DMS53 treated with DMSO at 0.1 percent for 48 hours (cell line): ENCODE measurements around the gene SLC17A6.
A peak's percentile ranks its signal among the peaks of the same experiment; 100 is the strongest.

Experiments
- DNase-seq: peaks from one replicate; lab custom pipeline; 2025; ENCODE audit not compliant: unreplicated experiment; lab: John Stamatoyannopoulos, UW

SLC17A6 gene

GRCh38 chr11:22337596-22338485 lies at the start of gene SLC17A6:
TSS of gene SLC17A6 (plus strand) at chr11:22338381. CDS start at chr11:22338534, 153 bp downstream.
- no peak for DNase-seq

GRCh38 chr11:22302368-22302767 lies 35.8 kb upstream of the SLC17A6 start:
- DNase-seq: no peak

- DNase-seq: peak; percentile 51
Measured at GRCh38 chr11:22304337-22304961, 33.7 kb upstream of the SLC17A6 start.

- DNase-seq: no peak
Measured at GRCh38 chr11:22317656-22318055, 20.5 kb upstream of the SLC17A6 start.

GRCh38 chr11:22331771-22332170 lies 6.4 kb upstream of the SLC17A6 start:
- no peak for DNase-seq

- no peak for DNase-seq
Measured at GRCh38 chr11:22336587-22336986, 1.6 kb upstream of the SLC17A6 start.

GRCh38 chr11:22339611-22340010 lies 1.4 kb downstream of the SLC17A6 start:
- DNase-seq: no peak

GRCh38 chr11:22340235-22340634 lies 2.1 kb downstream of the SLC17A6 start:
- DNase-seq: no peak

GRCh38 chr11:22340701-22341587 lies 2.8 kb downstream of the SLC17A6 start:
- DNase-seq: no peak

GRCh38 chr11:22341588-22341931 lies 3.4 kb downstream of the SLC17A6 start:
- DNase-seq: no peak

GRCh38 chr11:22342211-22343031 lies 4.2 kb downstream of the SLC17A6 start:
- DNase-seq: no peak

GRCh38 chr11:22343032-22343324 lies 4.8 kb downstream of the SLC17A6 start:
- no peak for DNase-seq

- DNase-seq: no peak
Measured at GRCh38 chr11:22343371-22344032, 5.3 kb downstream of the SLC17A6 start.

GRCh38 chr11:22344081-22344480 lies 5.9 kb downstream of the SLC17A6 start:
- DNase-seq: no peak

- no peak for DNase-seq
Measured at GRCh38 chr11:22346282-22346681, 8.1 kb downstream of the SLC17A6 start.

GRCh38 chr11:22347857-22348487 lies 9.8 kb downstream of the SLC17A6 start:
- DNase-seq: no peak

GRCh38 chr11:22349491-22349890 lies 11.3 kb downstream of the SLC17A6 start:
- no peak for DNase-seq

- DNase-seq: no peak
Measured at GRCh38 chr11:22359295-22359694, 21.1 kb downstream of the SLC17A6 start.

- no peak for DNase-seq
Measured at GRCh38 chr11:22371160-22371559, 33.0 kb downstream of the SLC17A6 start.

GRCh38 chr11:22387126-22387525 lies 48.9 kb downstream of the SLC17A6 start:
- DNase-seq: no peak
